Ammon's horn (tissue), 1 donor: ENCODE data around the gene FABP7.
A peak's percentile ranks its signal among the peaks of the same experiment; 100 is the strongest.
"Not testable (repeated sequence)": the region's sequence is repeated elsewhere in the genome, so short reads cannot be mapped to it uniquely, and the experiment has no call there.

Experiments used
- DNase-seq: peaks from one replicate; pipeline ENCODE4 v3.0.0-alpha.2; 2016; ENCODE audit warnings: low spot score

FABP7 gene

DNA sequence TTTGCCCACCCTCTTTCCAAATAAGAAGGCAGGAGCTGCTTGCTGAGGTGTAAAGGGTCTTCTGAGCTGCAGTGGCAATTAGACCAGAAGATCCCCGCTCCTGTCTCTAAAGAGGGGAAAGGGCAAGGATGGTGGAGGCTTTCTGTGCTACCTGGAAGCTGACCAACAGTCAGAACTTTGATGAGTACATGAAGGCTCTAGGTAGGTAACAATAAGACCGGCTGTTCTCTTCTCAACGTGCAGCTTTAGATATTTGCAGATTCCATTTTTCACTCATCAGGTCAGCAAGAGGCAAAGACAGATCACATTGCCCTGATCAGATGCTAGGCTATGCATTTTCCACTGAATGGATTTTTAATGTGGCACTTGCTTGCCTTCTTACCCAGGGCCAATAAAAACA lies at the start of gene FABP7:
Gene FABP7 (plus strand): TSS at position 50 of the 400 bp plus-strand sequence. CDS start 79 bp downstream, at position 129.
- DNase-seq = no peak

DNA sequence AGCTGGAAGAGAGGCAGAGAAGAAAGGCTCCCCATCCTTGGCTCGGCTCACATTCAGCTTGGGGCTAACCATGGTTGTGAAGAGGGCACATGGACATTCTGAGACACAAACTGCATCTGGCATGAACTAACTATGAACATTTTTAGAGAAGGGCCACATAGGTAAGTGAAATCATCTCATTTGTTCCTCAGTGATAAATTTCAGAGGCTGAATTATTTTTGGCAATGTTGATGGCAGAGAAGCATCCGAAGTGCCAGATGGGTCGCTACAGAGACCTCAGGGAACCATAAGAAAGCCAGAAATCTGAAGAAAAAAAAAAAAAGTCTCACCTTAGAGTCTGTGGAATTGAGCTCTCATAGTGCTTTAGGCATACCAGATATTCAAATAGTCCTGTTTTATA lies 49.2 kb upstream of the FABP7 start:
- no peak for DNase-seq

DNA sequence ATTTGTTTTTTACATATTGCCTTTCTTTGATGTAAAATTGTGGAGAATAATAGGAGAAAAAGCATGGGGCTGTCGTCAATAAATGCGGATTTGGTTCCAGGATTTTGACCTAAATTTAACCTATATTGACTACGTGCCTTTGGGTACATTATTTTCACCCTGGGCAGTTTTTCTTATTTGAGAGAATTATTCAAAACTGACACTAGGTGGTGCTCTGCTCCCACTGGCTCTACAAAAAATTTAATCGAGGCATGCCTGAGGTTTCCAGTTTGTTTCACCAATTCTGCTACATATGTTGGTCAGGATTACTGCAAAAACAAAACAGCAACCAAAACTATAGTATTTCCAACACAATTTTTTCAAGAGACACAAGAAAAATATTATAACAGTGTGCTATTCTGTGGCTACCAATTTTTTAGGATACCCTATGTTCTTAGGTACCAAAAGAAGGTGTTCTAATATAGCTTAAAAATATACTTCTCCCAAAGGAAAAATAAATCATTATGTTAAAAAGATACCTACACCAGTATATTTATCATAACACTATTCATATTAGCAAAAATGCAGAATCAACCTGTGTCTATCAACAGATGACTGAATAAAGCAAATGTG lies 48.6 kb upstream of the FABP7 start:
- peak; percentile 69 for DNase-seq

DNA sequence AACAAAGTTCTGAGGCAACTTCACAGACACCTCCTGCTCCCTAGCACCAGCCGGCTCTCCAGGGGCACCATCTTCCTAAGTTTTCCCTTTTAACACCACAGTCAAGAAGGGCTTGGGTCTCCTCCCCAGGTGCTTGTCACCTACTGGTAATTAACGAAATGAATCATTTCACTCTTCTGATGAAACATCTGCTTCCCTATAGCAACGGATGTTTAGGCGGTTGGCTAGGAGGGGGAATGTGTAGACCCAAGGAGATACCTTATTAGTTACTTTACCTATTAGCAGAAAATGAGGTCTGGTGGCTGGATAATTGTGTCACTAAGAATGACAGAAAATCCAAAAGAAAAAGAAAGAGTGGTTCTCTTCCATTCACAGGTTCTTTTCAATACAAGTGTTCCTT lies 46.3 kb upstream of the FABP7 start:
- no peak for DNase-seq

GRCh38 chr6:122734529-122735395 lies 44.8 kb upstream of the FABP7 start:
- no peak for DNase-seq

- DNase-seq = peak; percentile 14
Observed at GRCh38 chr6:122735582-122735981, 43.9 kb upstream of the FABP7 start.

DNA sequence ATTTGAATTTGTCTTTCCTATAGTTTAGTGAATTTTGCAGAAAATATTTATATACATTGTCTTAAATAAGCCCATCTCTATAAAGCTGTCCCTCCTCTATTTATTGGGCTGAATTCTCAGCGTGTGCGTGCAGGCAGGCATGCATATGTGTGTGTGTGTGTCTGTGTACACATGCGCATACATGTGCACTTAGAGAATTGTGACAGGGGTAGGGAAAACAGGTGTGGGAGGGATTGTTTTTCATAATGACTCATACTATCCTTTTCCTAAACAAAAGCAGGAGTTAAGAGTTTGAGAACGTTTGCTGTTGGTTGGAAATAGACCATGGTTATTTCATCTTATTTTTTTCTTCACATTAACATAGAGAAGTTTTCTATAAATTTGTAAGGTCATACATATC lies 43.4 kb upstream of the FABP7 start:
- DNase-seq = no peak

- DNase-seq = no peak
Observed at GRCh38 chr6:122736616-122737015, 42.9 kb upstream of the FABP7 start.

- no peak for DNase-seq
Observed at GRCh38 chr6:122740091-122740490, 39.4 kb upstream of the FABP7 start.

DNA sequence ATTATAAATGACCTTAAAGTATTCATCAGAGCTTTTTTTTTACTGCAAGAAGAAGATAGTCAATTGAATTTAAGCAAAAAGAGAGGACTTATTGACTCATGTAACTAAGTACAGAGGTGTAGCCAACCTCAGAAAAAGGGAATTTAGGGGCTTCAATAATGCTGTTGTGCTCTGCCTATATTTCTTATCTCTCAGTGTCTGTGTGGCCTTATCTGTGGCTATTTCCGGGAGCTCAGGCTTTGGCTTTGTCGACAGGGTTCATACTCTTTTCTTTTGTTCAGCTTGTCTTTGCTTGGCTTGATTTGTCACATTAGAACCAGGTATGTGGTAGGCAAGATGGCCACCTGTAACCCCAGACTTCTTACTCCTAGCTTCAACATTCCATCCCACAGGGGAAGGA lies 38.6 kb upstream of the FABP7 start:
- DNase-seq = no peak

DNA sequence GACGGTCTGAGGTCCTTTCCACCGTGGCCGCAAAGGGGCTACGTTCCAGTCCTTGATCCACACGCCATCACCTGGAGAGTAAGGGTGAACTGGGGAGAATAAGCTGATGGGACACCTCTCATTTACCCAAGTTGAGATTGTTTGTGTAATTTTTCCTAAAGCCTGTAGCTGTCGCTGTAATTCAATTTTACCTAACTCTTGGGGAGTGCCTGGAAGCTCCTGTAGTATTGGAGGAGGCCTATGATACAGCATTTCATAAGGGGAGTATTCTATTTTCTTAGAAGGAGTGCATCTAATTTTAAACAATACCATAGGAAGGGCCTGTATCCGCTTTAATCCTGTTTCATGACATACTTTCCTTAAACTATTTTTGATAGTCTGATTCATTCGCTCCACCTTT lies 35.3 kb upstream of the FABP7 start:
- DNase-seq = not testable (repeated sequence)

- not testable (repeated sequence) for DNase-seq
Observed at GRCh38 chr6:122744856-122745255, 34.7 kb upstream of the FABP7 start.

- DNase-seq = no peak
Observed at GRCh38 chr6:122746688-122747087, 32.8 kb upstream of the FABP7 start.

GRCh38 chr6:122747573-122747972 lies 31.9 kb upstream of the FABP7 start:
- no peak for DNase-seq

DNA sequence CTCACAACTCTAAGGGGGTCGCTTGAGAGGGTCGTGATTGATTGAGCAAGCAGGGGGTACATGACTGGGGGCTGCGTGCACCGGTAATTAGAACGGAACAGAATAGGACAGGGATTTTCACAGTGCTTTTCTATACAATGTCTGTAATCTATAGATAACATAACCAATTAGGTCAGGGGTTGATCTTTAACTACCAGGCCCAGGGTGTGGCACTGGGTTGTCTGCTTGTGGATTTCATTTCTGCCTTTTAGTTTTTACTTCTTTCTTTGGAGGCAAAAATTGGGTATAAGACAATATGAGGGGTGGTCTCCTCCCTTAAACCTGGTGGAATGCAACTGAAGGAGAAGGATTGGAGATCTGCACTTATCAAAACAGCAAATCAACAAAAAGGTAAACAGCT lies 30.6 kb upstream of the FABP7 start:
- DNase-seq = not testable (repeated sequence)

GRCh38 chr6:122749451-122750050 lies 30.0 kb upstream of the FABP7 start:
- no peak for DNase-seq

GRCh38 chr6:122751326-122751725 lies 28.2 kb upstream of the FABP7 start:
- DNase-seq = no peak

- DNase-seq = no peak
Observed at GRCh38 chr6:122752459-122752858, 27.1 kb upstream of the FABP7 start.

- DNase-seq = no peak
Observed at GRCh38 chr6:122753000-122753687, 26.4 kb upstream of the FABP7 start.

DNA sequence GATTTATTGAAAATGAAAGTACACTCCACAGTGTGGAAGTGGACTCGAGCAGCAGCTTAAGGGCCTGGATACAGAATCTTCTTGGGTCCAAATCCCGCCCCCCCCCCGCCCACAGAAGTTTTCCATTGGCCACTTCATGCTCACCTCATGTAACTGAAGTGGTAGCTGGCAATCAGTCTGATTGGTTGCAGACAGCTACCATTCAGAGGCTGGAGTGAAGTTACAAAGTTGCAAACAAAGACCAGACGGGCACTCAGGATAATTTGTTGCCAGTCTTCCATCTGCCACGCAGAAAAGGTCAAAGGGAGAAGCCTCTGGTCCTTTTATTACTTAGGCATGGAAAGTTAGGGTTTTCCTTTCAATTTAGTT lies 25.8 kb upstream of the FABP7 start:
- peak; percentile 43 for DNase-seq

DNA sequence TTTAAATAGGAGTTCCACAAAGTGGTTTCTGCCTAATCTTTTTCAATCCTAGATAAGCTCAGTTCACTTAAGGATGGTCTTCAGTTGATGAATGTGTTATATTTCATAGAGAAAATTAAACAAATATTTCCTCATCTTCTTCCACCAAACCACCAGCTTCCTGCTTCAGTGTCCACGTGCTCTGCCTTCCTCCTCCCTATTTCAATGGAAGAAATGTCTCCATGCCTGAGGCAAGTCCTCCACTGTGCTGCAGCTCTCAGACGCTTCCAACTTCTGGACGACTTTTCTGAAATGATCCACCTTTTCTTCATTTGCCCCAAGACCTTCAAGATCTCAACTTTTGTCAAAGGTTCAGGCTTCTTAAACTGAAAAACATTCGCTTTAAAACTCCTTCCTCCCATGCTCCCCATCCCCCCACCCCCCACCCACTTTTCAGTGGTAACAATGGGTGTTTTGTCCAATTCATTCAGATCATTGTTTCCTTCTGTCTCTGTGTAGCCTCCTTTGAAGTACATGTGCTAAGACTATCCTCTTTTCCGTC lies 25.3 kb upstream of the FABP7 start:
- DNase-seq = peak; percentile 29

- DNase-seq = no peak
Observed at GRCh38 chr6:122755901-122756300, 23.6 kb upstream of the FABP7 start.
